GM12873 (cell line): ENCODE measurements around the gene MED9.

Experiments used
- CTCF ChIP-seq: IDR thresholded peaks from 2 replicates; pipeline ENCODE4 v1.5.1; 2012; ENCODE audit warnings: low read depth, mild to moderate bottlenecking, moderate library complexity, low read length, control low read depth; ENCODE audit not compliant: insufficient read depth; ENCODE audit errors: missing control alignments

Gene MED9

GRCh38 chr17:17528696-17529652 lies 52.2 kb downstream of the MED9 start:
- TF ChIP-seq CTCF, result no peak

- TF ChIP-seq CTCF, result no peak
Measured at GRCh38 chr17:17531156-17531555, 54.4 kb downstream of the MED9 start.

- no peak for TF ChIP-seq CTCF
Measured at GRCh38 chr17:17532991-17533390, 56.2 kb downstream of the MED9 start.

DNA sequence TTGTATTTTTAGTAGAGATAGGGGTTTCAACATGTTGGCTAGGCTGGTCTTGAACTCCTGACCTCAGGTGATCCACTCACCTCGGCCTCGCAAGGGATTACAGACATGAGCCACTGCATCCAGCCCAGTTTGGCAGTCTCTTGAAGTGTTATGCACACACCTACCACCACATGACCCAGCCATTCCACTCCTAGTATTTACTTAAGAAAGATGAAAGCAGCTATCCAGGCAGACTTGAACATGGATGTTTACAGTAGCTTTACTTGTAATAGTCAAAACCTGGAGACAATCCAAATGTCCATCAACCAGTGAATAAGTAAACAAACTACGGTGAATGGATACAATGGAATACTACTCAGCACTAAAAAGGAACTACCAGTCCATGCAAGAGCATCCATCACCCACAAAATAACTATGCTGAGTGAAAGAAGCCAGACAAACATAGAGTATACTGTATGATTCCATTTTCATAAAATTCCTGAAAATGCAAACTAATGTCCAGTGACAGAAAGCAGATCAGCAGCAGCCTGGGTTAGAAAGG lies 57.2 kb downstream of the MED9 start:
- no peak for TF ChIP-seq CTCF

DNA sequence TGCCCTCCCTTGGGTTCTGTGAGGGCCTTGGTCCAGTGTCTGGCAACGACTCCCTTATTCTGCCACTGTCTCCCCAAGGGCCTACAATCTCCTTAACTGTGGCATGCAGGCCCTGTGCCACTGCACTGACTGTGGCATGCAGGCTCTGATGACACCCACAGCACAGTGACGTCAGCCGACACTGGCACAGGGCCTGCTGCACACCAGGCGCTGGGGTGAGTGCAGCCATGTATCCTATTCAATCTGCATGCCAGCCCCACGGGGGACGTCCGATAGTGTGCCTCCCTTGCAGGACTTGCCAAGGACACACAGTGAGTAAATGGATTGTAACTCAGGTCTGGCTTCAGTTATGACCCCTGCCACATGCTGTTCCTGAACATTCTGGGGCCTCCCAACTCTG lies 59.2 kb downstream of the MED9 start:
- TF ChIP-seq CTCF, result no peak

GRCh38 chr17:17536702-17537101 lies 59.9 kb downstream of the MED9 start:
- TF ChIP-seq CTCF, result no peak

- no peak for TF ChIP-seq CTCF
Measured at GRCh38 chr17:17537311-17538099, 60.7 kb downstream of the MED9 start.
